Hindlimb muscle (tissue), 1 donor: Measurements from ENCODE around the gene PLB1. TPM values are rescaled to one million over a fixed set of nuclear protein-coding genes. Genes with fewer than 3 reads are reported as not detected.

ENCODE experiments used
- DNase-seq: peaks from one replicate; pipeline ENCODE4 v3.0.0-alpha.2; 2013
- polyA plus RNA-seq: library from polyadenylated mRNA; unstranded; fragments of 120-200 nt; gene quantifications from one replicate; pipeline ENCODE4 v1.2.1, GENCODE V29; 2013; ENCODE audit not compliant: insufficient read length

Gene PLB1
- polyA plus RNA-seq, 1 donor = 2.4 TPM

DNA sequence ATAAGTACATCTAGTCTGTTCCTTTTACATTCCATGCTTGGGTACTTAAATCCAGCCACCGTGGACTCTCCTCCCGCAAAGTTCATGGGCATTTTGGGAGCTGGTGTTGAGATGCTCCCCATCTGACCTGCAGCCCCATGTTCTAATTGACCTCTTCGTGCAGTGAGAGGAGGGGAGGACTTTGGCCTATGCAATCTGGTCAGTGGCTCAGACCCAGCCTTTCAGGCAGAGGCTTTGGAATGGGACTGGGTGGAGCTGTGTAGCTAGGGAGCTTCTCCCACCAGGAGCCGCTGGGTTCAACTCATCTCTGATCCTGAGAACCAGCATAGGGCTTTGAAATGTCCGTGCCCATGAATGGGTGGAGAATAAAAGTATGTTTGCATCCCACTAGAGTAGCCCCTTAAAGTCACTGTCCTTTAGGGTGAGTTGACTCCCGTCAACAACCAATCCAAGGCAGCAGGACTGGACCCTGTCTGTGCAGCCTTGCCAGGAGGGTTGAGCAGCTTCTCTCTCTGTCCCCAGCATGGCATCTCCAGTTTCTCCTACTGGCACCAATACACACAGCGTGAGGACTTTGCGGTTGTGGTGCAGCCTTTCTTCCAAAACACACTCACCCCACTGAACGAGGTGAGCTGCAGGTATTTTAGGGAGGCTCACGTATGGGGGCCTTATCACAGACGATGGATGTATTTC is 135.8 kb downstream of the PLB1 start:
- no peak for DNase-seq

DNA sequence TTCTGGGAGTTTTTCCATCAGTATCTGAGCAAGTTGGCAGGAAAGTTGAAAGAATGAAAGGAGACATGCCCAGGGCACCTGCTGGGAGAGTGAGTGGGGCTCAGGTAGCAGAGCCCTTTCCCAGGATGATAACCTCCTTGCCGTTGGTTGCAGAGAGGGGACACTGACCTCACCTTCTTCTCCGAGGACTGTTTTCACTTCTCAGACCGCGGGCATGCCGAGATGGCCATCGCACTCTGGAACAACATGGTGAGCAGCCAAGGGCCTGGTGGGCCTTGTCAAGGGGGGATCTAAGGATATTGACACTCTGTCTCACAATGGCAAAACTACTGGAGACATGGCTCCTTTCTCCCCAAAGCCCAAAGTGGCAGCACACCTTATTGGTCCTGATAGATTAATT is 136.9 kb downstream of the PLB1 start:
- no peak for DNase-seq

DNA sequence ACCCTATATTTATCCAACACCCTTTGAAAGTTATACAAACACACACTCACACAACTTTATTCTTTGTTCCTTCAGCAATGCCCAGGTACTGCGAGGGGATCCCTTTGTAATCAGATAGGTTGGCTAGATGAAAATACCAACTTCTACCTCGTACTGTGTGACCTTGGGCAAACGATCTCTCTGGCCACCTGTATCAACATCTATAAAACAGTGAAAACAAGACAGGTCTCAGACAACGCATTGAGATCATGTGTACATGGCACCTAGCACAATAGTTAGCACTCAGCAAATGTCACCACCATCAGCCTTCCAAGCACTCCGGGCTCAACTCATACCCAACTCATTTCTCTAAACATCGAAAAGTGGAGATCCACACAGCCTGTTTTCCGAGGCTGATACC is 137.3 kb downstream of the PLB1 start:
- DNase-seq = no peak

DNA sequence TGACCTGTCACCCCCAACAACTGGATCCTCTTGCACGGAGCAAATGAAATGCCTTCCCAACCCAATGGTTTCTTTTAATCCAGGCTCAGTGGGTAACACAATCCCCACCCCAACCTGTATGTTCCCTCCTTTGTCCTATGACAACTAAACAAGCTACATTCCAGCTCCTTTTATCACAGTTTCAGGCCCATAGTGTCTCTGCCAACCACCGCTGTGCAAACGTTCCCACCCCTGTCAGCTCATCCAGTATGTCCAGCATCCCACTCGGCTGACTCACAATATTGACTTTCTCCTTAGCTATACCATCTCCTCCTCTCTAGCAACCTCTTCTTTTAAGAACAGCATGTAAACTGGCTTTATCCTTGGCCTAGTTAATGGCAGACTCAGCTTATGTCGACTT is 137.9 kb downstream of the PLB1 start:
- no peak for DNase-seq

DNA sequence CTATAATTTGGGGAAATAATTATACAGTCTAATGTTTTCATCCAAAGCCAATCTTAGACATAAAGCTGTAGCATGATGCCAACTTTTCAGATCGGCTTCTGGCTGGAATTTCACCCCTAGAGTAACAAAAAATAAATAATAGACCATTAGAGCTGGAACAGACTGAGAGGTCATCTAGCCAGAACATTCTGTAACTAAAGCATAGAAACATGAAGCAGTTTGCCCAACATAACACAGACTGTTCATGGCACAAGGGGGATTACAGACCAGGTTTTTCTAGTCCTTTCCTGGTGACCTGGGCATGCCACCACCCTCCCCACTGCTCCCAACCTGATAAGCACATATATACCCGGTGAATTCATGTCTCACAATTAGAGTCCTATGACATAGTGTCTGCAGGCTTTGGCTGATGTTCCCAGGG is 139.3 kb downstream of the PLB1 start:
- DNase-seq = no peak

DNA sequence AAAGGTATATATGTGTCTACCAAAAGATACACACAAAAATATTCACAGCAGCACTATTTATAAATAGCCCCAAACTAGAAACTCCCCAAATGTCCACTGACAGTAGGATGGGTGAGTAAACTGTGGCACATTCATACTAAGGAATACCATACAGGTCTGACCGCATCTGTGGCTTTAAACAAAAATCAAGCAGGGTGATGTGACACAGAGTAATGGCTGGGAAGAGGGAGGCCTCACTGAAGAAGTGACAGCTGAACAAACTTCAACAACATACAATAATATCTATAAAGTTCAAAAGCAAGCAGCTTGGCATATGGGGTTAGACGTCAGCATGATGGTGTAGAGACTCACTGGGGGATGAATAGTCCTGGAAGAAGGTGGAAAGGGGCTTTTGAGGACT is 140.6 kb downstream of the PLB1 start:
- DNase-seq = no peak

DNA sequence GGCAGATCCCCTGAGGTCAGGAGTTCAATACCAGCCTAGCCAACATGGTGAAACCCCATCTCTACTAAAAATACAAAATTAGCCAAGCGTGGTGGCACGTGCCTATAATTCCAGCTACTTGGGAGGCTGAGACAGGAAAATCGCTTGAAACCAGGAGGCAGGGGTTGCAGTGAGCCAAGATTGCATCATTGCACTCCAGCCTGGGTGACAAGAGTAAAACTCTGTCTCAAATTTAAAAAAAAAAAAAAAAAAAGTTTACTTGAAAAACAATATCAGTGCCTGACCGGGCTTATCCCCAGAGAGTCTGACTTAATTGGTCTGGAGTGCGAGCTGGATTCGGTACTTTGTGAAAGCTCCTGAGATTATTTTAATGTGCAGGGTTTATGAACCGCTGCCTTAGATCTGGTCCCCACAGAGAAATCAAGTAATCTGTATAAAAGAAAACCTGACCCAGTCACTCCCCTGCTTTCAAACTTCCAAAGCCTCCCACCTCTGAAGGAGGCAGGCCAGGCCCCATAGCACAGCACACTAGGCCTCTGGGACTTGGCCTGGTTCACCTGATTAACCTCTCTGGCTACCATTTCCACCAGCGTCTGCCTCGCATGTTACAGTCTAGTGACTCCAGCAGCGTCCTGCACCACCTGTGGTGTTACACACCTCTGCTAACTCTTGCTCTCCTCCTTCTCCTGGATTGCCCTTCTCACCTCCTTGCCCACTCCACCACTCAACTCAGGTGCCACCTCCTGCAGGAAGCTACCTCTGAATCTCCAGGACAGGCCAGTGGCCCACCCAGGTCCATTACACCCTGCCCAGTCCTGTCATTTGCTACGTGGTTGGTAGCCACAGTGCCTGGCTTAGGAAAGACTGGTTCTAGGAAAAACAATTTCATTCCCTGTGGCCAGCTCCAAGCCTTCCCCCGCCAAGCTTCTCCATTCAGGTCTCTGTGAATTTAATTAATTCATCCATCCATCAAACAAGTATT is 141.5 kb downstream of the PLB1 start:
- no peak for DNase-seq

DNA sequence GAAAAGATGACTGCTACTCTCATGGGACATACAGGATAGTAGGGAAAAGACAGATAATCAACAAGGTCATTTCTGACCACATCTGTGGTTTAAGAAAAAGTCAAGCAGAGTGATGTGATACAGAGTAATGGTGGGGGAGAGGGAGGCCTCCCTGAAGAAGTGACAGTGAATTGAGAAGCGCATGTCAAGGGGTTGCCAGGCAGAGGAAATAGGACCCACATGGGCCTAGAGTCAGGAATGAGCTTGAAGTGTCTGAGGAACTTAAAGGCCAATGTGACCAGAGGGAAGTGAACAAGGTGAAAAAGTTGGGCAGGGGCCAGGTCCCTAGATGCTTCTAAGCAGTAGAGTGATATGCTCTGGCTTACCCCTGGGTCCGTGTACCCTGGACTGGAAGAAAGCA is 142.2 kb downstream of the PLB1 start:
- no peak for DNase-seq

DNA sequence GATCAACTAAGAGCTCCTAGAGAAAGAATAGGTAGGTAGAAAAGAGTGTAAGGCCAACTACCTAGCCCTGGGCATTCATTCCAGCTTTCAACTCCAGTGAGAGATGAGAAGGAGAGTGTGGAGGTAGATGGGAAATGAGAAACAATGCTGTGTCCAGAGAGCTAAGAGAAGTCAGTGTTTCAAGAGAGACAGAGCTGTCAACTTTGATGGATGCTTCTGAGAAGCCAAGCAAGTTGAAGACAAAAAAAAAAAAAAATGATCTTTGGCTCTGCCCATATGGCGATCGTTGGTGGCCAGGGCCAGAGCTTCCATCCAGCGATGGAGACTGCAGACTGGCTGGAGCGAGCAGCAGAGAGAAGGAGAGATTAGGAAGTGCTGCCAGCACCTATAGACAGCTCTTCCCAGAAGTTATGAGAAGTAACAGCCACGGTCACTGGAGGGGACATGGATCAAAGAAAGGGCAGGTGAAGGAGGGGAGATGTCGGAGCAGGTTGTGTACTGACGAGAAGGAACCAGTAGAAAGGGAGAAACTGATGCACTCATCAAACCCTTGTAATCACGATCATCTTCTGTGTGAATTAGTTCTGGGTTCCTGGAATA is 143.3 kb downstream of the PLB1 start:
- DNase-seq = no peak

DNA sequence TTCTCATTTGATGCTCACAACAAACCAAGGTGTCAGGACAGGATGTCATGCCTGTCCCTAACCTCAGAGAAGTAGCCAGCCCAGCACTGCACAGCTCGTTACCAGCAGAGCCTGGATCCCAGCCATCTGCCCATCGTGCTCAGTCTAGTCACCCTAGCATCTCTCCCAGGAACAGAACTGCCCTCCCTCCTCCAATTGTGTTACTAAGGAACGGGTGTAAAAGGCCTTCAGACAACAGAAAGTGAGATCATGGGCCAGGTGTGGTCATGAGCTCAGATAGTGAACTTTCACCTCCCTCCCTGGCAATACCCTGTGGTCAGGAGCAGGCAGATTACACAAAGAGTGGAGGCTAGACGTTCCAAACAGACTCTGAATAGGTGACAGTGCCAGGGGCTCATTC is 144.0 kb downstream of the PLB1 start:
- DNase-seq = no peak

DNA sequence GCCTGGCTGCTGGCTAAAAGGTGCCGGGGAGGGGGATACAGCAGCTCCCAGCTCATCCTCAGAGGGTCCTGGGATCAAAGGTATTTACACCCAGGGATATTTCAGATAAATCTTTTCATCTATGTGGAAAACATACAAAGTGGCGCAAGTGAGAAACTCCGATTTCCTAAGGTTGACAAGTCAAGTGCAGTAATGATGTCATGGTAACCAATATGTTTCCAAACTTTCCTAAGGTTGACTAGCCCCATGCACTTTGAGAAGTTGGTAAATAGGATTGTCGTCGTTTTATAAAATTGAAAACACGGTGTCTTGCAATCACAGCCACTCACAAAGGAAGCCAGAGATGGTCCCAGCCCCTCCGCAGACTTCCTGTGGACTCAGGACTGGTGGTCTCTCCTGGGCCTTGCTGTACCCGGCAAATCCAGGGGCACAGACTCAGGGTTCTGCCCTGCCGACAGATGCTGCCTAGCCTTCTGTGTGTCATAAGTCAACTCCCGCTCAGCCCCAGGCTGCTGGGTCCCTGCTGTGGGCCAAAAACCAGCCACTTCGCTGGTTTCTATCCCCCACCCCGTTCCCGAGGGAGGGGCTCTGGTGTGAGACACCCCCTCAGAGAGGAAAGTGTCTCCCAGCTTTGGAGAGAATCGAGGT is 144.5 kb downstream of the PLB1 start:
- DNase-seq = no peak

DNA sequence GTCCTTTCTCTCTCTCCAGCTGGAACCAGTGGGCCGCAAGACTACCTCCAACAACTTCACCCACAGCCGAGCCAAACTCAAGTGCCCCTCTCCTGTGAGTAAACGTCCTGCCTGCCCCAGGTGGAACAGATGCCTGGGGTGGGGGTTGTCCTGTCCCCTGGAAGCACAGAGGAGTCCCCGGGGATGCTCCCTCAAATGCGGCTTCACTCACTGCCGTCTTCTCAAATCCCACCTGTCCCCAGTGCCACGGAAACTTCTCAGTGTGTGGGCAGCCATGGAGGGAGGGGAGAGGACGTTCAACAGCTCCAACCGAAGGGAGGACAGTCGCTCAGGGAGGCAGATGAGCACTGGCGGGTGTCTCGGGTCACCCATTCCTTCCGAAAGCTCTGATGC is 145.0 kb downstream of the PLB1 start:
- no peak for DNase-seq

DNA sequence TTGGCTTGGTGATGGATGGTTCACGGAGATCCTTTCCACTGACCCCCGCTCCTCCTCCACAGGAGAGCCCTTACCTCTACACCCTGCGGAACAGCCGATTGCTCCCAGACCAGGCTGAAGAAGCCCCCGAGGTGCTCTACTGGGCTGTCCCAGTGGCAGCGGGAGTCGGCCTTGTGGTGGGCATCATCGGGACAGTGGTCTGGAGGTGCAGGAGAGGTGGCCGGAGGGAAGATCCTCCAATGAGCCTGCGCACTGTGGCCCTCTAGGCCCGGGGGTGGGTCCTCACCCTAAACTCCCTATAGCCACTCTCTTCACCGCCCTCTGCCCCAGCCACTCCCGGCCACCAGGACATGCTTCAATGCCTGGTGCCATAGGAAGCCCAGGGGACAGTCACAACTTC is 146.9 kb downstream of the PLB1 start:
- DNase-seq = no peak

DNA sequence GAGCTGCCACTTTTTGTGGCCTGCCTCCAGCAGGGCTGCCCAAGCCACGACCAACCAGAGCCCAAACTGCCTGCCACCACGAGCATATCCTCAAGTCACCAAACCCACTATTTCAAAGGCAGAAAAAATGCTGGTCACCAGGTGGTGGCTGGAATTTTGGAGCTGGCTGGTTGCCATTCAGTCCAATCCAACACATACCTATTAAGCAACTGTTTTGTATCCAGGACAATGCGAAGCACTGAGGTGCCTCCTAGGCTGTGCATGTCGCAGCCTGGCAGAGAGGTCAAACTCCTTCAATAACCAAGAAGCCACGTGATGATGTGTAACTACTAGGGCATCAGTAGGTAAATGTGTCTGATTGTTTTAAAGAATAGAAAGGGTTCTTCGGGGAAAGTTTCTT is 147.5 kb downstream of the PLB1 start:
- no peak for DNase-seq

DNA sequence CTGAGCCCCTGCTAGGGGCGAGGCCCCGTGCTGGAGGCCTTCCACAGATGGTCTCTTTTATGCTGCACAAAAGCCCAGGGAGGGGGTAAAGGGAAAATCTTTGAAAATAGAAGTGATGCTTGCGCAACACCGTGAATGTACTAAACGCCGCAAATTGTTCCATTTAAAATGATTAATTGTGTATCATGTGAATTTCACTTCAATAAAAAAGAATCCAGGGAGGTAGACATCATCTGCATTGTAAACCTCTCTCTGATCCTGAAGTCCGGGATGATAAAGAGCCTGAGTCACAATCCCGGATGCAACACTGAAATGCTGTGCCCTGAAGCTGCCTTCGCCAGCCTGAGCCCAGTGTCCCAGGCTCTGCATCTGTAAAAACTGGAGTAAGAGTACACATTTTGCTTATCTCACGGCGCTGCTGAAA is 148.1 kb downstream of the PLB1 start:
- DNase-seq = no peak

DNA sequence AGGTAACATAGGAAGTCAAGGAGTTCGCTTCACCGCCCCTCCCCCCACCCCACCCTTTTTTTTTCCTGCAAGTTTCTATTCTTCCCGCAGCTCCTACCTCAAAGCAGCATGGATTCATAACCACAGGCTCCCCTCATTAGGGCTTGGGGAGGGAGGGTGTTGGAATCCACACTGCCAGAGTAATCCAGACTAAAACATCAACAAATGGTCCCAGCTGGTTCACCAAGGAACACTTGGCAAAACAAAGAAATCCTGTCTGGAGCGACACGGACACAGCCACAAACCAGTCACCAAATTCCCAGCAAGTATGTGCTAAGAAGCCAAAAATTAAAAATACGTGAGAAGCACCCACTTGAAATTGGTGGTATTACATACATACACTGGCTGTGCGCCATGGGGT is 148.9 kb downstream of the PLB1 start:
- no peak for DNase-seq

DNA sequence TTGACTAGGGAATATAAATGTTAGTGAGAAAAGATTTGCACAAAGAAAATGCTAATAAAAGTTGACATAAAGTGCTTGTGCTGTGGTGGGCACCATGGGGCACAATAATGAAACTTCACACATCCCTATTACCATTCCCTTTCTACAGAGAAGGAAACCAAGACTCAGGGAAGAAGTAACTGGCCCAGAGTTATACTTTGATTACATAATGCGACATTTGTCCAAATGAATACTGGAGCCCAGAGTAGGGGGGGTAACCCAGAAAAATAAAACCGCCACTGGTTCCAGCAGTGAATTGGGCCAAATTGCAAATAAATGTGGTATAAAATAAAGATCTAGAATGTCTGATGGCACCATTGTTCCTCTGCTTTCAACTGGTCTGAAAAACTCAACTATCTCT is 149.7 kb downstream of the PLB1 start:
- no peak for DNase-seq

DNA sequence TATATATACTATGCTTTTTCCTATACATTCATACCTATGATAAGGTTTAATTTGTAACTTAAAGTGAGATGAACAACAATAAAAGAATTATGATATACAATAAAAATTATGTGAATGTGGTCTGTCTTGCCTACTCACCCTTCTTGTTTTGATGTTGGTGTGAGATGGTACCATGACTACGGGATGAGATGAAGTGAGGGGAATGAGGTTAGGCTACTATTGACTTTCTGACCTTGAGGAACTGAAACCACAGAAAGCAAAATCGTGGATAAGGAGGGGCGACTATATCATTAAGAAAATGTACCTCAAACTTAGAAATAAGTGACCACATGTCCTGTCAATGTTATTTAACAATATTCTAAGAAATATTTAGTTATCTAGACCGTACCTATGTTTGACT is 151.8 kb downstream of the PLB1 start:
- DNase-seq = no peak

DNA sequence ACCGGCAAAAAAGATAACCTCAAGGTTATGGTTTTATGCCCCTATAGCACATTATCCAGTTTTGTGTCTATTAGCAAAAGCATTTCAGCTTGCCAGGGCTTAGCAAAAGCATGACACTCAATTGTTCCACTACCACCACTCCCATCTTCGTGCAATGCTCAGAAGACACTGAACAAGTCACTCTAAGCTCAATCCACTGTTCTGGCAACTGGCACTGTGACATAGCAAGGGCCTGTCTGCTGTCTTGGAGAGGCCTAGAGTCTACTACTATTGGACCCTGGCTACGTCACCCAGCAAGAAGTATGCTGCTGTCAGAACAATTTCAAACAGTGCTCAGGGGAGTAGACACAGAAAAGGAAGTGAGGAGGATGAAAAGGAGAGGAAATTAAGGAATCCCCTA is 152.3 kb downstream of the PLB1 start:
- DNase-seq = no peak

DNA sequence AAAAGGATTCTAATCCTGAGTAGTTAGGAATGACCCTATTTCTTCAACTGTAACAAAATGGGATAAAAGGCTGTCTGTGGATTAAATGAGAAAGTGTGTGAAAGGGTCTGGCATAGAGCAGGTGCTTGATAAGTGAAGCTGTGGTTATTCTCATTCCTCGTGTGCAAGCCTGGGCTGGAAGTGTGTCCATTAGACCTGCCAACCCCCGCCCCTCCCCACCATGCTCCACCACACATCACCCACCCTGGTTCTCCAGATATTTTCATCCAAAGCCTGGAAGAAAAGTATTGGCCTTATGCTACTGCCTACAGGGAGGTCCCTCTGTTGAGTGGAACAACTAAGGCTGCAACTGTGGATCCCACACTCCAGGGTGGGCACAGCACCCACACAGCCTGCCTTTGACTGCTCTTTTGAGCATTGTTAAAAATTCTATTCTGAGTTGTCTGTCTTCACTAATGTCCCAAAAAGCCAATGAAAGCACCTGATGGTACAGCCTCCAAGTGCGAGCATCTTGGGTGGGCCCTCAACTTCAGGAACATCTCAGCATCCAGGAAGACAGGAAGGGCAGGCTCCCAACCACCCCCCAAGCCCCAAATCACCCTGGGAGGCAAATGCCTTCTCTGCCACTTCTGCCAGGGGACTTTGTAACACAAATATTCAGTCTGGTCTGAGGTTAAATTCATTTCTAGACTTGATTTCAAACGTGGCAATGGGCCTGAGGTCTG is 153.0 kb downstream of the PLB1 start:
- no peak for DNase-seq

DNA sequence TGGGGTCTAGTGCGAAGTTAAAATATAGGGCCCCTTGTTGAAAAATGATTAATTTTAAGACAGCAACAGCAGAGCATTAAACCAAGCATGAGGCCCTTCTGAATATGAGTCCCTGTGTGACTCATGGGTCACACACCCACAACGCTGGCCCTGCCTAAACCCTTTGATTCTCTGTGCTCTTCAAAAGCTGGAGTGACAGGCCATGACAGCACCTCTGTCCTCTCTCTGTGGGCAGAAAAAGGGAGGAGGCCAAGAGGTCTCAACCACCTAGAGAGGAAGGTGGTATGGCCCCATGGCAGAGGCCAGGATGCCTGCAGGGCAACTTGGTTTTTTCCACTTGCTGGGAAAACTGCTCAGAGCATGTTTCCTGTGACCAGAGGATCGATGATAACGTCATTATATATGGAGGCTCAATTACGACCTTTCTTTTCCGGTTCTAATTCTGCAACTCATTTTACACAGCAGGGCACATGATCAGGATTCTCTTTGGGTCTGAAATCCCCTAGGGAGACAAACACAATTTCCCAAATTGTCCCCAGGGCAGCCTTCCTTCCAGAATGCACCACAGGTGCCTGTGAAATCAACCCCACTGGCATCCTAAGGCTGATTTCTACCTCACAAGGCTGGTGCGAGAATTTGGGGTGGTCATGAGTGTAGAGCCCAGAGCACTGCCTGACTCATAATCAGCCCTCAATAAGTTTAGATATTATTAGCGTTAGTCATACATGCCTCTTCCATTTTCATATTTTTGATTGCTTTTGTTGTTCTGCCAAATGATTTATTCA is 153.8 kb downstream of the PLB1 start:
- DNase-seq = no peak

DNA sequence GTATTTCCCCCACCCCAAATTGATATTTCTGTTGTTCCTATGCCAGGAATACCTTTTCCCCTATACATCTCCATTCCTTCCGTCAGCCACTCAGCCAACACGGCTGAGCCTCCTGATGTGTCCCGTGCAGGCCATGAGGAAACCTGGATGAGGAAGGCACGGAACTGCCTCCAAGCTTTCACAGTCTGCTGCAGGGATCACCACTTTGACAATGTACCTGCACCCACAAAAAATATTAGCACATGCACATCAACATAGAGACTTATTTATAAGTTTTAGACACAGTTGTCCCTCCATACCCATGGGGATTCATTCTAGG is 154.4 kb downstream of the PLB1 start:
- no peak for DNase-seq
